ENCODE data around the gene LRRC63.

GRCh38 chr13:46183018-46183946, 28.4 kb upstream of the LRRC63 start:
- no peak for TF ChIP-seq CTCF (IDR thresholded peaks at IDR 0.05)
- TF ChIP-seq POLR2A (IDR thresholded peaks at IDR 0.05): no peak
